Sigmoid colon (tissue), 7 donors: ENCODE measurements around the gene PRPF40A. TPM values are rescaled to one million over a fixed set of nuclear protein-coding genes. Genes with fewer than 3 reads are reported as not detected.

ENCODE experiments used
- DNase-seq: peaks from one replicate; pipeline ENCODE4 v3.0.0-alpha.2; 2019
- H3K27ac ChIP-seq, 4 donors: fragments of 200-600 bp; sonication (generic); one replicate each; pipeline ENCODE4 v1.5.1; 2016 to 2019; ENCODE audit warnings: mild to moderate bottlenecking in 1 of 4
- H3K27me3 ChIP-seq, 3 donors: fragments of 200-600 bp; sonication (generic); one replicate each; pipeline ENCODE4 v1.5.1; 2019; ENCODE audit warnings: mild to moderate bottlenecking in 1 of 3
- H3K36me3 ChIP-seq, 4 donors: fragments of 200-600 bp; sonication (generic); one replicate each; pipeline ENCODE4 v1.5.1; 2016 to 2019
- H3K4me1 ChIP-seq, 4 donors: fragments of 200-600 bp; sonication (generic); one replicate each; pipeline ENCODE4 v1.5.1; 2017 to 2019
- H3K4me3 ChIP-seq, 4 donors: fragments of 200-600 bp; sonication (generic); one replicate each; pipeline ENCODE4 v1.5.1; 2017 to 2019; ENCODE audit warnings: mild to moderate bottlenecking in 2 of 4, moderate library complexity in 1 of 4
- H3K9me3 ChIP-seq, 4 donors: fragments of 200-600 bp in 3 of 4; sonication (generic) in 3 of 4; one replicate each; pipeline versions ENCODE4 v1.5.1 to v1.6.1; 2013 to 2019
- CTCF ChIP-seq, 4 experiments: fragments of 450-650 bp in 3 of 4; fragments of 200-600 bp in 1 of 4; IDR thresholded peaks; one replicate each; pipeline ENCODE4 v1.5.1; 2016 to 2019; ENCODE audit warnings: antibody characterized with exemption in 4 of 4, mild to moderate bottlenecking in 3 of 4, moderate library complexity in 2 of 4
- EP300 ChIP-seq, 4 donors: sonication (generic); formaldehyde crosslinking; IDR thresholded peaks; one replicate each; pipeline ENCODE4 v1.6.1; 2017; ENCODE audit warnings: antibody characterized with exemption in 4 of 4
- POLR2A ChIP-seq, 2 donors: fragments of 450-650 bp; IDR thresholded peaks; one replicate each; pipeline ENCODE4 v1.6.1; 2016; ENCODE audit warnings: antibody characterized with exemption in 2 of 2, mild to moderate bottlenecking in 2 of 2, moderate library complexity in 2 of 2
- POLR2AphosphoS5 ChIP-seq, 4 donors: sonication (generic); formaldehyde crosslinking; IDR thresholded peaks; one replicate each; pipeline ENCODE4 v1.6.1; 2017; ENCODE audit warnings: antibody characterized with exemption in 4 of 4
- WGBS, 2 donors: extraction: QIAGEN DNeasy Blood & Tissue Kit; methylation state at CpG; one replicate each; pipeline ENCODE4 v1.1.7; 2013; 5-methylcytosine and 5-hydroxymethylcytosine counted together
- intact Hi-C: fragments of 100-400 bp; cut with DNase I; formaldehyde crosslinking; loops from one replicate; pipeline ENCODE4 v1.15.1; 2023
- polyA plus RNA-seq, 3 donors: library from polyadenylated mRNA; stranded (reverse); fragments of 200-250 nt; gene quantifications; one replicate each; pipeline ENCODE4 v1.2.3, GENCODE V29; 2013
- total RNA-seq, 4 donors: library from RNA; depleted of rRNA; stranded (reverse); fragments of >200 nt; gene quantifications; one replicate each; pipeline ENCODE4 v1.1.0, GENCODE V29; 2016
- donor health status: healthy with polysubstance abuse.
- donor health status: Bipolar disorder and iron deficiency.
- donor health status: healthy.

PRPF40A gene
- total and polyA plus RNA-seq, 7 donors = 24.0 to 200 (median 69.2) TPM

DNA sequence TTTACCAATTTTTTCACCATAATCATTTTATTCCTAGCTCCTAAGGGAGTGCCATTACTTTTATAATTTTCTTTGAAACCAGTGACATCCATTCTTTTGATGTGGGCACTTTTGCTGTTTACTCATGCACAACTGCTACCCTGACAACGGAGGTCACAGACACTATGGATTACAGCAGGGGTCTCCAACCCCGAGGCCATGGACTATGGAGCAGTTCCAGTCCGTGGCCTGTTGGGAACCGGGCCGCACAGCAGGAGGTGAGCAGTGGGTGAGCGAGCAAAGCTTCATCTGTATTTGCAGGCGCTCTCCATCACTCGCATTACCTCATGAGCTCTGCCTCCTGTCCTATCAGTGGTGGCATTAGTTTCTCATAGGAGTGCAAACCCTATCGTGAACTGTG, 34.6 kb downstream of the PRPF40A start:
- no peak for DNase-seq
- WGBS, 2 donors = 95 to 97% methylated on average over 9 of the region's 9 CpGs

GRCh38 chr2:152678808-152679207, 38.5 kb downstream of the PRPF40A start:
- intact Hi-C loops = no loop called here
- Histone ChIP-seq H3K9me3 (no peaks in the 10 kb centered on the region), H3K4me1 (no peaks in the 10 kb centered on the region), H3K27ac (no peak overlapping the region), H3K27me3 (no peaks in the 10 kb centered on the region), H3K4me3 (no peak overlapping the region), H3K36me3 (peaks cover 0 to 72% (median 18%) of the 10 kb centered on the region in 4 donors)
- WGBS, 2 donors = 83 to 90% methylated on average over 2 of the region's 2 CpGs
- DNase-seq = no peak
- TF ChIP-seq POLR2A (IDR thresholded peaks at IDR 0.05) (no peak), EP300 (IDR thresholded peaks at IDR 0.05) (no peak), CTCF (IDR thresholded peaks at IDR 0.05) (no peak), POLR2AphosphoS5 (IDR thresholded peaks at IDR 0.05) (no peak)

More for the DNA sequence above, 34.6 kb downstream of the PRPF40A start:
- no peak overlapping the region for H3K27ac ChIP-seq
- intact Hi-C loops = no loop called here
- H3K36me3 ChIP-seq = peaks cover 0 to 38% (median 0%) of the 10 kb centered on the region in 4 donors
- no peaks in the 10 kb centered on the region for H3K27me3 ChIP-seq
- no peak for TF ChIP-seq EP300 (IDR thresholded peaks at IDR 0.05)
- TF ChIP-seq POLR2A (IDR thresholded peaks at IDR 0.05) = no peak
- TF ChIP-seq CTCF (IDR thresholded peaks at IDR 0.05) = no peak
- H3K4me3 ChIP-seq = no peak overlapping the region
- no peaks in the 10 kb centered on the region for H3K4me1 ChIP-seq
- no peaks in the 10 kb centered on the region for H3K9me3 ChIP-seq

DNA sequence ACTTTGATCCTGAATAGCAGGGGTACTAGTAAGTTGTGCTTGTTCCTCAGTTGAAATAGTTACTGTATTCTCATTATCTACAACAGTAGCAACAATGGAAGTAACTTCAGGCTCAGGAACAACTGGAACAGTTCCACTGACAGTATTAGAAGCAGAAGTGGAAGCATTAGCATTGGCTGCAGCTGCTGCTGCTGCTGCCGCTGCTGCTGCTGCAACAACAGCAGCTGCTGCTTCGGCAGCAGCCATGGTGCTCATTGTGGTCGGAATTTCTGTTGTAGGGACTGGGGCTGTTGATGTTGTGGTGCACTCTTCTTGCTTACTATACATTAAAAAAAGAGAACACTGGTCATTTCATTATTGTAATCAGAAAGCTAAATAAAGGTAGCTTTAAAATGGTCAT, 40.8 kb downstream of the PRPF40A start:
- Histone ChIP-seq H3K36me3 (peaks cover 0 to 96% (median 31%) of the 10 kb centered on the region in 4 donors), H3K27me3 (no peaks in the 10 kb centered on the region), H3K9me3 (no peaks in the 10 kb centered on the region), H3K4me1 (no peaks in the 10 kb centered on the region), H3K4me3 (no peak overlapping the region), H3K27ac (no peak overlapping the region)
- no peak for TF ChIP-seq CTCF (IDR thresholded peaks at IDR 0.05)
- TF ChIP-seq EP300 (IDR thresholded peaks at IDR 0.05) = no peak
- TF ChIP-seq POLR2AphosphoS5 (IDR thresholded peaks at IDR 0.05) = no peak
- no peak for TF ChIP-seq POLR2A (IDR thresholded peaks at IDR 0.05)
- intact Hi-C loops = no loop called here
- no peak for DNase-seq
- 92 to 93% methylated on average over 3 of the region's 3 CpGs for WGBS, 2 donors

DNA sequence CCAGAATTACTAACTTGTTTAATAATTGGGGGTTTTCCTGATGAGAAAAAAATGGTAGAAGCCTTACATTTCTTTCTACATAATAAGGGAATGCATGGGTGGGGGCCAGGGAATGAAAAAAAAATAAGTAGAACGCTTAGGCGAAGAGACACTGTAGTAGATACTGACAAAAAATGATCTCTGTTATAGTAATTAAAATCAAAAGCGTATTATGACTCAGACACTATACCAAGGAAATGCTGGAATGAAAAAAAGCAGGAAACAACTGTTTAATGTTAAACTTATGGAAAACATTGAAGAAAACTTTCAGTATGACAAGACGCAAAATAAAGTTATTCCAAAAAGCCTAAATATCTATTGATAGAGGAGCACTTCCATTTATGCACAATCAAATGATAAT, 42.9 kb downstream of the PRPF40A start:
- TF ChIP-seq EP300 (IDR thresholded peaks at IDR 0.05) = no peak
- no peak for TF ChIP-seq POLR2AphosphoS5 (IDR thresholded peaks at IDR 0.05)
- TF ChIP-seq POLR2A (IDR thresholded peaks at IDR 0.05) = no peak
- no peak for TF ChIP-seq CTCF (IDR thresholded peaks at IDR 0.05)
- Histone ChIP-seq H3K27me3 (no peaks in the 10 kb centered on the region), H3K27ac (no peak overlapping the region), H3K36me3 (peaks cover 0 to 99% (median 39%) of the 10 kb centered on the region in 4 donors), H3K9me3 (no peaks in the 10 kb centered on the region), H3K4me1 (no peaks in the 10 kb centered on the region), H3K4me3 (no peak overlapping the region)
- WGBS, 2 donors = 93 to 95% methylated on average over 4 of the region's 4 CpGs
- intact Hi-C loops = no loop called here
- no peak for DNase-seq

- TF ChIP-seq EP300 (IDR thresholded peaks at IDR 0.05) (no peak), CTCF (IDR thresholded peaks at IDR 0.05) (no peak), POLR2A (IDR thresholded peaks at IDR 0.05) (no peak)
- no peaks in the 10 kb centered on the region for H3K4me1 ChIP-seq
- 94 to 97% methylated on average over 7 of the region's 7 CpGs for WGBS, 2 donors
- DNase-seq = no peak
- no peaks in the 10 kb centered on the region for H3K27me3 ChIP-seq
- no peaks in the 10 kb centered on the region for H3K9me3 ChIP-seq
- H3K36me3 ChIP-seq = peaks cover 7 to 100% (median 39%) of the 10 kb centered on the region in 4 donors
- no peak overlapping the region for H3K4me3 ChIP-seq
- intact Hi-C loops = no loop called here
- H3K27ac ChIP-seq = no peak overlapping the region
Measured at GRCh38 chr2:152664725-152665124, 52.5 kb downstream of the PRPF40A start.
